GM12873 (cell line): ENCODE results near the gene PRTN3.

Experiments used
- CTCF ChIP-seq: IDR thresholded peaks from 2 replicates; pipeline ENCODE4 v1.5.1; 2012; ENCODE audit warnings: low read depth, mild to moderate bottlenecking, moderate library complexity, low read length, control low read depth; ENCODE audit not compliant: insufficient read depth; ENCODE audit errors: missing control alignments

Gene PRTN3

GRCh38 chr19:855566-856120 lies 14.8 kb downstream of the PRTN3 start:
- TF ChIP-seq CTCF: no peak

DNA sequence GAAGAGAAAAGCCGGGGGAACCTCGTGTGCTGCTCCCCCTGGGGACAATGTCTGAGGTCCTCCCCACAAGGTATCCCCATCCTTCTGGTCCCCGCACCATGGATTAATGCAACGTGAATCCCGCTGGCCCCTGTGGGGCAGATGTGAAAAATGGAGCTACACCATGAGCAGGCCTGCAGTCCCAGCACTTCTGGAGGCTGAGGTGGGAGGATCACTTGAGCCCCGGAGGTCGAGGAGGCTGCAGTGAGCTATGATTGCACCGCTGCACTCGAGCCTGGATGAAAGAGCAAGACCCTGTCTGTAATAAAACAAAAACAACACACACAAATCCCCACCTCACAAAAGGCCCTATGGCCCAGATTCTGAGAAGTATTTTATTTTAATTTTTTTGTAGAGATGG lies 17.5 kb downstream of the PRTN3 start:
- TF ChIP-seq CTCF: no peak

DNA sequence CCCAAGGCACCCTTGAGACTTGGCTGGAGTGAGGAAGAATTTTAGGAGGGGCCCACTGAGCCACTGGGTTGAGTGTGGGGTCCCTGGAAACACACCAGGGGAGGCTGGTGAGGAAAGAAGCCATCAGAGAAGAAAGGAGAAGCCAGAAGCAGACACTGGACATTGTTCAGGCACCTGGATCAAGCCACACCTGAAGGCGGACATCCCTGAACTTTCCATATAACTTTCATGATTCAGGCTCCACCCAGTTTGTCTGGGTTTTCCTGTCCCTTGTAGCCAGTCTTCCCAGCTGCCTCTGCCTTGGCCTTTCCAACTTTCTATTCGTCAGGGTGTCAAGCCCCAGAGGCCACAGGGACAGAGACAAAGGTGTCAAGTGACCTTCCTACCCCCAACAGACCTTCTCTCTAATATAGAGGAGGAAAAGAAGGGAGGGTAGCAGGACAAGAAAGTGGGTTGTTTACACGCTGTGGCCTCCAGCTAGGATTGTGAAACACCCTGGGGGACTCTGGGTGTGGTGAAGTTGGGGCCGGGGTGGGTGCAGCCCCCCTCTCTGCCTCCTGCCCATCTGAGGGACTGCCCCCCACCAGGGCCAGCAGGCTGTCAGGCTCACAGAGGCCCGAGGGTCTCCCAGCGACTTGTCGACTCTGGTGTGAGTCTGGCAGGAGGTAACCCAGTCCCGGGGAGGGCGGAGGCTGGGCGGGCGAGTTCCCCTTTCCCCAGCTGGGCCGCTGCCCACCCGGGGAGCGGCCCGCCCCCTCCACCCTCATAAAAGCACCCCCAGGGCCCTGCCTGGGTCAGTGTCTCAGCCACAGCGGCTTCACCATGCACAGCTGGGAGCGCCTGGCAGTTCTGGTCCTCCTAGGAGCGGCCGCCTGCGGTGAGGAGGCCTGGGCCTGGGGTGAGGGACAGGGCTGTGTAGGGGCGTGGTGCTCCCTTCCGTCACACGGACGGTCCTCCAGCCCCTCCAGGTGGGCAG lies 18.4 kb downstream of the PRTN3 start, which contains the start of gene CFD:
Gene CFD (plus strand): TSS at position 797 of the 976 bp plus-strand sequence. CDS start 26 bp downstream, at position 823.
- no peak for TF ChIP-seq CTCF

DNA sequence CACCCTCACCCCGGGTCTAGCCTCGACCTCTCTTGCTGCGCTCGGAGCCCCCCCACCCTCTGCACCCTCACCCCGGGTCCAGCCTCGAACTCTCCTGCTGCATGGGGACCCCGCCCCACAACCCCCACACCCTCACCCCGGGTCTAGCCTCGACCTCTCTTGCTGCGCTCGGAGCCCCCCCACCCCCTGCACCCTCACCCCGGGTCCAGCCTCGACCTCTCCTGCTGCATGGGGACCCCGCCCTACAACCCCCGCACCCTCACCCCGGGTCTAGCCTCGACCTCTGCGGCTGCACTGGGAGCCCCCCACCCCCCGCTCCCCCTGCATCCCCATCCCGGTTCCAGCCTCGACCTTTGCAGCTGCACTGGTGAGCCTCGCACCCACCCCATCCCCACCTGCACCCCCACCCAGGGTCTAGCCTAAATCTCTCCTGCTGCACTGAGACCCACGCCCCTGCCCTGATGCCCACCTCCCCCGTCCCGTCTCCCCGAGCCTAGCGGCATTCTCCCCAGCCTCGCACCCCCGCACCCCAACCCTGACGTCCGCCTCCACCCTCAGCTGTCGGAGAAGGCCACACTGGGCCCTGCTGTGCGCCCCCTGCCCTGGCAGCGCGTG lies 20.4 kb downstream of the PRTN3 start:
- no peak for TF ChIP-seq CTCF

DNA sequence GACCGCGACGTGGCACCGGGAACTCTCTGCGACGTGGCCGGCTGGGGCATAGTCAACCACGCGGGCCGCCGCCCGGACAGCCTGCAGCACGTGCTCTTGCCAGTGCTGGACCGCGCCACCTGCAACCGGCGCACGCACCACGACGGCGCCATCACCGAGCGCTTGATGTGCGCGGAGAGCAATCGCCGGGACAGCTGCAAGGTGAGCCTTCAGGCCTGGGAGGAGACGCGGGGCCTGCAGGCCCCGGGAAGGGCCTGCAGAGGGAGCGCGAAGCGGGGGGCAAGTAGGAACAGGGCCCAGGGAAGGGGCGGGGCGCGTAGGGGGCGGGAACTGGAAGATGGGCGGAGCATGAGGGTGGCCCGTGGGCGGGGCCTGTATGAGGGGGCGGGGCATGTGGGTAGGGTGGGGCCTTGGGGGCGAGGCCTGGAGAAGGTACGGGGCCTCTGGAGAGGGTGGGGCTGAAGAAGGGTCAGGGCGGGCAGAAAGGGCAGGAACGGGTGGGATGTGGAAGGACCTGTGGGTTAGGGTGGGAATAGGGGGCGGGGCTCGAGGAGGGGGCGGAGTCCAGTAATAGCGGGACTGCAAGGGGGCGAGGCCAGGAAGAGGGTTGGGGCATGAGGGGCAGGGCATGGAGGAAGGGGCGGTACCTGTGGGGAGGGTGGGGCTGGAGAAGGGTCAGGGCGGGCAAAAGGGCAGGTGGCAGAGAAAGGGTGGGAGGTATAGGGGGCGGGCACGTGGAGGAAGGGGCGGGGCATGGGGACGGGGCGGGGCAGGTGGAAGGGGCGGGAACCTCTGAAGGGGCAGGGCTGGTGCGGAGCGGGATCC lies 21.2 kb downstream of the PRTN3 start:
- TF ChIP-seq CTCF: no peak

GRCh38 chr19:862581-863314 lies 21.9 kb downstream of the PRTN3 start:
- no peak for TF ChIP-seq CTCF
